Neural progenitor cell (in vitro differentiated cells): Measurements from ENCODE around the gene UBTD2.

Source experiments
- CTCF ChIP-seq: fragments of 200-600 bp; sonication (generic); IDR thresholded peaks from 2 replicates; pipeline ENCODE4 v1.5.1; 2017; ENCODE audit warnings: antibody characterized with exemption, mild to moderate bottlenecking
- EZH2 ChIP-seq: fragments of 200-600 bp; sonication (generic); IDR thresholded peaks from 2 replicates; pipeline ENCODE4 v1.6.1; 2017; ENCODE audit warnings: antibody characterized with exemption, mild to moderate bottlenecking, moderate library complexity
- EZH2phosphoT487 ChIP-seq: fragments of 200-600 bp; sonication (generic); IDR thresholded peaks from 2 replicates; pipeline ENCODE4 v1.6.1; 2017; ENCODE audit warnings: antibody characterized with exemption

DNA sequence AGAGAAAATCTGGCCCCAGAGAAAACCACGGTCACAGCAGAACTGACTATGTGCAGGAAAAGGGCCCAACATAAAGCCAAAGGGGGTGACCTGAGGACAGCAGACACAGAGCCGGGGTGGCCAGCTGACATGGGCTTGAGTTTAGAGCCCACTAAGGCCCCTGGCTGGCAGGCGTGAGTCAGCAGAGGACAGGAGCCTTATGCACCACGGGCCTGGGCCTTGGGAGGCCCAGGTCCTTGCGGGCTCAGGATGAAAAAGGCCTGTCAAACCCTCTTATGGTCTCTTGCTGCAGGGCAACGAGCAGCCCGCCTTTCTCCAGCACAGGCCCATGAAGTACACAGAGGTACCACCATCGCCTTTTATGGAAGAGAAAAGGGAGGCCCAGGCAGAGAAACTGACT, 115.3 kb downstream of the UBTD2 start:
- TF ChIP-seq CTCF (no peak), EZH2 (no peak), EZH2phosphoT487 (no peak)
